Peyer's patch (tissue), 4 donors: ENCODE results near the gene ATP2A2. TPM values are rescaled to one million over a fixed set of nuclear protein-coding genes. Genes with fewer than 3 reads are reported as not detected.

Source experiments
- DNase-seq, 3 donors: peaks; one replicate each; pipeline ENCODE4 v3.0.0-alpha.2; 2017 to 2019
- H3K27ac ChIP-seq, 4 donors: fragments of 200-600 bp; sonication (generic); one replicate each; pipeline ENCODE4 v1.5.1; 2016 to 2019
- H3K27me3 ChIP-seq, 2 donors: fragments of 200-600 bp; sonication (generic); one replicate each; pipeline ENCODE4 v1.5.1; 2019
- H3K36me3 ChIP-seq, 3 donors: fragments of 200-600 bp; sonication (generic); one replicate each; pipeline ENCODE4 v1.5.1; 2016 to 2019
- H3K4me1 ChIP-seq, 4 donors: fragments of 200-600 bp; sonication (generic); one replicate each; pipeline ENCODE4 v1.5.1; 2016 to 2019
- H3K4me3 ChIP-seq, 4 donors: fragments of 200-600 bp; sonication (generic); 1 replicate in 3 of 4; 2 replicates in 1 of 4; pipeline ENCODE4 v1.5.1; 2016 to 2019; ENCODE audit warnings: mild to moderate bottlenecking in 1 of 4
- H3K9me3 ChIP-seq, 4 donors: fragments of 200-600 bp; sonication (generic); one replicate each; pipeline ENCODE4 v1.5.1; 2016 to 2019; ENCODE audit warnings: mild to moderate bottlenecking in 1 of 4
- CTCF ChIP-seq, 6 experiments: fragments of 450-650 bp in 4 of 6; fragments of 200-600 bp in 2 of 6; sonication (generic) in 1 of 6; IDR thresholded peaks; one replicate each; pipeline ENCODE4 v1.5.1; 2017 to 2019; ENCODE audit warnings: antibody characterized with exemption in 6 of 6, mild to moderate bottlenecking in 3 of 6, moderate library complexity in 1 of 6
- POLR2A ChIP-seq, 2 donors: fragments of 450-650 bp; IDR thresholded peaks; one replicate each; pipeline ENCODE4 v1.5.1; 2017; ENCODE audit warnings: antibody characterized with exemption in 2 of 2, mild to moderate bottlenecking in 2 of 2, moderate library complexity in 2 of 2
- total RNA-seq, 4 donors: library from RNA; depleted of rRNA; stranded (reverse); fragments of >200 nt; gene quantifications; one replicate each; pipeline ENCODE4 v1.1.0, GENCODE V29; 2016

Gene ATP2A2
- total RNA-seq, 4 donors from 2014 or later: 102 to 239 (median 208) TPM

DNA sequence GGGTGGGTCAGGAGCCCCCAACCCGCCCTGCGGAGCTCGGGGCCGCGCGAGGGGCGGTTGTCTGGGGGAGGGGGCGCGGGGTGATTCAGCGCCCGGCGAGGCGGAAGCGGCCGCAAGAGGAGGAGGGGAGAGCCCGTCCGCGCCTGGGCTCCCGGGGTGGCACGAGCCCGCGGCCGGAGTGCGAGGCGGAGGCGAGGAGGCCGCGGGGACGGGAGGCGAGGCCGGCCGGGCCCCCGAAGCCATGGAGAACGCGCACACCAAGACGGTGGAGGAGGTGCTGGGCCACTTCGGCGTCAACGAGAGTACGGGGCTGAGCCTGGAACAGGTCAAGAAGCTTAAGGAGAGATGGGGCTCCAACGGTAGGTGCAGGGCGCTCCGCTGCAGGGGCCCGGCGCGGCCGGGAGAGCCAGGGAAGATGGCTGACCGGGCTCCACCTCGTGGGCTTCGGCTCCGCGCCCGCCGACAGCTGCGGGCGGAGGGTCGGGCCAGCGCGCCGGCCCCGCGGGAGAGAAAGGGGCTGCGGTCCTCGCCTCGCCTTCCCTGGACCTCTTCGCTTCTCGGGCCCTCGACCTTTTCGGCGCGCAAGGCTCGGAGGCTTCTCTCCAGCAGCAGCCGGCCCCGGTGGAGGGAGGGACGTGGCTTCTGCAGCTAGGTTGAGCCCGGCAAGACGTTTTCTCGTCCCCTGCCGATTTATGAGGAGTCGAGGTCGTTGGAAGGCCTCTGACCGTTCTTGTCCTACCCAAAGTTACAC is 677 bp downstream of the ATP2A2 start:
- Histone ChIP-seq H3K27me3 (no peaks in the 10 kb centered on the region), H3K27ac (peak overlapping the region; percentile 95 to 99 (median 98)), H3K36me3 (peaks cover 0 to 6% (median 0%) of the 10 kb centered on the region in 3 donors), H3K4me1 (peaks cover 0 to 29% (median 6%) of the 10 kb centered on the region in 4 donors), H3K9me3 (no peaks in the 10 kb centered on the region), H3K4me3 (peak overlapping the region; percentile 74 to 93 (median 86))
- peak in 1 of 2 donors; percentile 14 for TF ChIP-seq POLR2A (IDR thresholded peaks at IDR 0.05)
- no peak for TF ChIP-seq CTCF (IDR thresholded peaks at IDR 0.05)
- DNase-seq: peak; percentile 37 to 80 (median 66)

DNA sequence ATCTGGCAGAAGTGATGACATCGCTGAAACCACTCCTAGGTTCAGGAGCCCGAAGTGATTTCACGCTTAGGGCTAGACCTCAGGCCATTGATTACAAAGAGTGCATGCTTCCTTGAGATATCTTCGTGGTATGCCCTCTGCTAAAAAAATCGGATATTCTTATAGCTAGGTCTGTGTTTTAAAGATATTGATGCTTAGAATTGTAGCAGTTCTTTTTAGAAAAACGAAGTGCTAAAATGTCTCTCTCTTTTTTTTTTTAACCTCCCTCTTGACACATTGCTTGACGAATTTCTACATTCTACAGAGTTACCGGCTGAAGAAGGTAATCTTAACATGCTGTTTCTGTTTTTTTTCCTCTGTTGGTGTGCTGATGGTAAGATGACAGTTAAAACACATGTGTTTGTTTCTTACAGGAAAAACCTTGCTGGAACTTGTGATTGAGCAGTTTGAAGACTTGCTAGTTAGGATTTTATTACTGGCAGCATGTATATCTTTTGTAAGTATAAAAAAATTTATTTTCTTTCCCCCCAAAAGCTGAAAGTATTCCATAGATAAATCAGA is 1.3 kb downstream of the ATP2A2 start:
- H3K9me3 ChIP-seq: no peaks in the 10 kb centered on the region
- peak overlapping the region; percentile 95 to 99 (median 98) for H3K27ac ChIP-seq
- no peak for TF ChIP-seq CTCF (IDR thresholded peaks at IDR 0.05)
- no peak for TF ChIP-seq POLR2A (IDR thresholded peaks at IDR 0.05)

GRCh38 chr12:110282956-110283817 is 2.1 kb downstream of the ATP2A2 start:
- Histone ChIP-seq H3K9me3 (no peaks in the 10 kb centered on the region), H3K4me1 (peaks cover 0 to 42% (median 9%) of the 10 kb centered on the region in 4 donors), H3K27ac (peak overlapping the region in 1 of 4 donors; percentile 99), H3K36me3 (peaks cover 0 to 16% (median 0%) of the 10 kb centered on the region in 3 donors), H3K27me3 (no peaks in the 10 kb centered on the region), H3K4me3 (peak overlapping the region in 3 of 4 donors; percentile 2 to 89 (median 82))
- TF ChIP-seq CTCF (IDR thresholded peaks at IDR 0.05) (no peak), POLR2A (IDR thresholded peaks at IDR 0.05) (no peak)
- no peak for DNase-seq

More for the DNA sequence above, 1.3 kb downstream of the ATP2A2 start:
- H3K27me3 ChIP-seq: no peaks in the 10 kb centered on the region
- H3K4me3 ChIP-seq: peak overlapping the region; percentile 74 to 93 (median 86)
- H3K4me1 ChIP-seq: peaks cover 0 to 36% (median 9%) of the 10 kb centered on the region in 4 donors
- peaks cover 0 to 11% (median 0%) of the 10 kb centered on the region in 3 donors for H3K36me3 ChIP-seq
- no peak for DNase-seq

DNA sequence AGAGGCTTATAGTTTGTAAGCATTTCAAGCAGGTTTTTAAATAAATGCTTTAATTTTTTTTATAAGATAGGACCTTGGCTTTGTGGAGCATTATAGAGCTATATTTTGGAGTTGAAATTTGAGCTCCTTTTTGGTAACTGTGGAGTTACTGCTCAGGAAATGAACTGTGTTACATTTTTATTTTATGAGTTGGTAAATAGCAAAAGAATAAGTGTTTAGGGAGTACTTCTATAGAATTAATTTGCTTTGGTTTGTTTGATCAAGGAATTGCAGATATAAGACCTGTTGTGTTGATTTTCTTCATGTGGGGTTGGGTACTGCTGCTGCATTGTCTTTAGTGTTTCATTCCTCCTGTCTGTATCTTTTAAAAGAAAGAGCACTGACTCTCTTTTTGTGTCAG is 3.5 kb downstream of the ATP2A2 start:
- no peak for TF ChIP-seq POLR2A (IDR thresholded peaks at IDR 0.05)
- no peak for TF ChIP-seq CTCF (IDR thresholded peaks at IDR 0.05)
- H3K4me3 ChIP-seq: peak overlapping the region in 2 of 4 donors; percentile 82 to 89
- no peaks in the 10 kb centered on the region for H3K9me3 ChIP-seq
- peaks cover 0 to 56% (median 9%) of the 10 kb centered on the region in 4 donors for H3K4me1 ChIP-seq
- no peak overlapping the region for H3K27ac ChIP-seq
- H3K36me3 ChIP-seq: peaks cover 0 to 16% (median 0%) of the 10 kb centered on the region in 3 donors
- no peak for DNase-seq
- H3K27me3 ChIP-seq: no peaks in the 10 kb centered on the region

- Histone ChIP-seq H3K9me3 (no peaks in the 10 kb centered on the region), H3K4me3 (peak overlapping the region in 2 of 4 donors; percentile 1 to 8), H3K36me3 (peaks cover 0 to 31% (median 0%) of the 10 kb centered on the region in 3 donors), H3K27ac (peak overlapping the region in 2 of 4 donors; percentile 3), H3K4me1 (peaks cover 0 to 61% (median 8%) of the 10 kb centered on the region in 4 donors), H3K27me3 (no peaks in the 10 kb centered on the region)
- DNase-seq: no peak
- no peak for TF ChIP-seq CTCF (IDR thresholded peaks at IDR 0.05)
- no peak for TF ChIP-seq POLR2A (IDR thresholded peaks at IDR 0.05)
These were observed 5.6 kb downstream of the ATP2A2 start for GRCh38 chr12:110286623-110287022.
